Activated CD4-positive, CD25-positive, alpha-beta regulatory T cell treated with anti-CD3 and anti-CD28 coated beads, Interleukin-2, amount 50 U/mL, for 24 hours (primary cell): ENCODE data around the gene ZNF264.
"Not testable (repeated sequence)": the region's sequence is repeated elsewhere in the genome, so short reads cannot be mapped to it uniquely, and the experiment has no call there.

Source experiments
- ATAC-seq, 2 donors: fragments of 150-1000 bp; cut with Tn5 transposase; one replicate each; pipeline ENCODE4 v1.10.0; 2021; ENCODE audit warnings: mild to moderate bottlenecking in 1 of 2, moderate library complexity in 1 of 2

ZNF264 gene

DNA sequence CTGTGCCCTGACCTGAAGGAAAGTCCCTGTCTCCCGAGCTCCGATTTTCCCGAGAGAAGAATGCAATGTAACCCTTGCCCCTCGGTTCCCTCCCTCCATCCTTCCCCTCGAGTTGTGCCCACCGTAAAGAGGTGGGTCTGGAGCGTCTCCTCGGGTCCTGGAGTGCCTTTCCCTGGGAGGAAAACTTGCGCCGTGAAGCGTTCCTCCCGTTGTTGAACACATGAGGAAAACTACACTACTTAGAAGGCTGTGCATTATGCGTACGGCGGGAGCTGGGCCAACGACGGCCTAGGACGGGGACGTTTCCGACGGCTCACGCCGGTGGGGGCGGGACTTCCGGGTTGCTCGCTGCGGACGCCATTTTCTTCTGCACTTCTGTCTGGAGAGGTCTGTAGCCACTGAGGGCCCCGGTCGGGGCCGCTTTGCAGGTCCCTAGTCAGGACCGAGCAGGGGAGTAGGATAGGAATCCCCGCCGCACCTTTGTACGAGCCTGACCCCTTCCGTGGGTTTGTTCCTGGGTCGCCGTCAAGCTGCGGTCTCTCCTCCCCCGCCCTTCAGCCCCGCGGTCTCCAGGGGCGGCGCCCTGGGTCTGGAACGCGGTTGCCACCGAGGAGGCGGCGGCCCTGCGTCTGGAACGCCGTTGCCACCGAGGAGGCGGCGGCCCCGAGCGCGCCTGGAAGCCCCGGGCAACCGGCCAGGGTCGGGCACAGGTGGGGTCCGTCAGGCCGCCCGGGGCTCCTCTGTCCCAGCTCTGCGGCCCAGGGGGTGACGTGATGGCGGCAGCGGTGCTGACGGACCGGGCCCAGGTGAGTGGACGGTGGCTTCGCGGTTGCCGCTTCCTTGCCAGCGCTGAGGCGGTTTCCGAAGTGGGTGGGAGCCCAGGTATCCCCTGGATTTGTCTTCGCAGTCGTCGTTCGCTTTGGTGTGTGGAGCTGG, at the start of gene ZNF264:
ZNF264 (plus strand) TSS at position 360 of the 936 bp plus-strand sequence; CDS start at position 774, 414 bp downstream.
- ATAC-seq = peak; percentile 98

DNA sequence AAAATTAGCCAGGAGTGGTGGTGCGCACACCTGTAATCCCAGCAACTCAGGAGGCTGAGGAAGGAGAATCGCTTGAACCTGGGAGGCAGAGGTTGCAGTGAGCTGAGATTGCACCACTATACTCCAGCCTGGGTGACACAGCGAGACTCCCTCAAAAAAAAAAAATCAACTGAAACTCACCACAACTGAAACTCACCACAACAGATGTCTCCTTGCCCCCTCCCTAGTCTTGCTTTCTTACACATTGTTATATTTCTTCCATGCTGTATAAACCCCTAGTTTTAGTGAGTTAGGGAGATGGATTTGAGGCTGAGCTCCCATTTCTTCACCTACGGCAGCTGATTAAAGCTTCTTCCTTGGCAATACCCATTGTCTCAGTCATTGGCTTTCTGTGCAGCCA, 49.6 kb upstream of the ZNF264 start:
- no peak for ATAC-seq

DNA sequence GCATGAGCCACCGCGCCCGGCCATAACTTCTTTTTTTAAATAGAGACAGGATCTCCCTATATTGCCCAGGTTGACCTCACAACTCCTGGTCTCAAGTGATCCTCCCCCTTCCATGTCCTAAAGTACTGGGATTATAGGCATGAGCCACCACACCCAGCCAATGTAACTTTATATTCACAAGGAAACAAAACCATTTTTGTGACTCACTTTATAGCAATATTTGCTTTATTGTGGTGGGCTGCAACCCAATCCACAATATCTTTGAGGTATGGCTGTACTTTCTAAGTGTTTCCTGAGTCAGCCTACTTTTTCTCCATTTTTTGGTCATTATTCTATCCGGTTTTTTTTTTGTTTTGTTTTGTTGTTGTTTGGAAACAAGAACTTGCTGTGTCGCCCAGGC, 38.4 kb upstream of the ZNF264 start:
- ATAC-seq = no peak

DNA sequence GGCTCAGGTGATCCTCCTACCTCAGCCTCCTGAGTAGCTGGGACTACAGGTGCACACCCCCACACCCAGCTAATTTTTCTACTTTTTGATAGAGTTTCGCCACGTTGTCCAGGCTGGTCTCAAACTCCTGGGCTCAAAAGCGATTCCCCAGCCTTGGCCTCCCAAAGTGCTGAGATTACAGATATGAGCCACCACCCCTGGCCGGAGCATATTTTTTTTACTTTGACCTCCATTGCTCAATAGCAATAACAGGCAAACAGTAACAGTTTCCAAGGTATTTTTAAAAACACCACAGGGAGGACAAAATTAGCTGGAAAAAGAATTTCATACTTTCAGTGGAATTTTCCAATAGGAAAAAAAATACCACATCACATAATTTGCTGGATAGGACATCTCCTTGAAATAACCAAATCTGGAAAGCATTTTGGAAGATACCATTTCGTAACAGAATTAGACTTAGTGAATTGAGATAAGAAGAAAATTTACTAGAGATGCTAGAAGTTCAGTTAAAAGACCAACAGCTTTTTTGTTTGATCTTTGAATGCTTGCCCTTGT, 29.2 kb upstream of the ZNF264 start:
- no peak for ATAC-seq

DNA sequence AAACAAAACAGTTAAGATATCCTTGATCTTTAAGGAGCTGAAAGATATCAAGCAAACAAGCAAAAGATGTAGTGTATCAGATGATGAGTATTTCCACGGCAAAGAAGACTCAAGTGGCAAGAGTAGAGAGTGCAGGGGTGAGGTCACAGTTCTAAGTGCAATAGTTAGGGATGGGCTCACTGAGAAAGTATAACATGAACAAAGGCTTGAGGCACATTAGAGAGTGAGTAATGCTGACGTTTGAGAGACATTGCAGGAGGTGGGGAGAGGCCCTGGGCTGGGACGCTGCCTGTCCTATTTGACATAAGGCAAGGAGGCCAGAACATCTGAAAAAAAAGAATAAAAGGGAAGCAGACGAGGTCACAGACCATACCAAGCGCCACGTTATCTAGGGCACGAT, 25.5 kb upstream of the ZNF264 start:
- ATAC-seq = no peak

DNA sequence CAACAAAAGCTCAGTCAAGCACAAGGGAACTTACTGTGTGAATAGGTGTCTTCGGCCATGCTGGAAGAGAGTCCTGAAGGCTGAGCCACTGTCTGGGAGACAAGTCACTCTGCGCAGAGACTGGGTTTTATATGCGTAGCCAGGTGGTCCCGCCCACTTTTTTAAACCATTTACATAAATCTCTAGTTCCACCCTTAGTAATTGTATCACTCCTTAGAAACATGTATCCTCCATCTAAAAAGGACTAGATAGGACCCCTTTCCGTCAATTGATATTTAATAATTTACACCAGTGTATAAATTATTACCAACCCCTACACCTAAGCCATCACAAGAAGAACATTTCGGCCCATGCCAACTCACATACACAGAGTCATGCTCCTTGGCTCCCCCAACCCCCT, 23.9 kb upstream of the ZNF264 start, which contains the start of gene DUXA:
DUXA (minus strand) TSS at position 101 of the 400 bp plus-strand sequence; CDS start at position 59, 42 bp downstream.
- ATAC-seq = no peak

DNA sequence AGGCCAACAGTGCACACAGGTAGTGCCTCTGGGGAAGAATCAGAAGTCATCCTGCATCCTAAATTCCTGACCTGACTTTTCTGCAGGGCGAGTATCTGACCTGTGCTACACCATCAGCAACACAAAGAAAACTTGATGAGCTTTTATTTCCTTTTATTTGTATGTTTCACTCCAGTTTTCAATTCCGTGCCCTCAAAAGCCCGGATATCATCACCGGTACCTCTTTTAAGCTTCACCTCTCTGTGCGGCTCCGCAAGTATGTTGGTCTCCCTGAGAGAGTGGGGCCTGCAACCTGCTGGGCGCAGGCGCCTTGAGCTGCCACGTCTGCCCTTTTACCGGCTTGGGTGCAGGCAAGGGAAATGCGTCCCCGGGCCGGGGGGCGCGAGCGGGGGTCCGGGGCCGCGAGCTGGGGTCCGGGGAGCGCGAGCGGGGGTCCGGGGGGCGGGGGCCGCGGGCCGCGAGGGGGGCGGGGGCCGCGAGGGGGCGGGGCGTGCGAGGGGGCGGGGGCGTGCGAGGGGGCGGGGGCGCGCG, 19.7 kb upstream of the ZNF264 start:
- ATAC-seq = peak; percentile 56 to 67

DNA sequence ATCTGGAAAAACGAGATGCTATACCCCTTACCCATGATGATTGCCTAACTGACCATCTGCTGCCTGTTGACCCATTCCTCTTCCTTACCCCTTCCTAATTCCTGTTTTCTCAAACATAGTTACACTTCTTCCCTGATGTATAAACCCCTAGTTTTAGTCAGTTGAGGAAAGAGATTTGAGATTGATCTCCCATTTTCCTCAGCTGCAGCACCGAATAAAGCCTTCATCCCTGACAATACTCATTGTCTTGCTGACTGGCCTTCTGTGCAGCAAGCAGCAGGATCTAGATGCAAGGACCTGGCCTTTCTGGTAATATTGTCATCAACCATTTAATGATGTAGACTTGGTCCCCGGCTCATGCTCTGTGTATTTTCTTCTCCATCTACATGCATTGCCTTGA, 999 bp upstream of the ZNF264 start:
- ATAC-seq = no peak

DNA sequence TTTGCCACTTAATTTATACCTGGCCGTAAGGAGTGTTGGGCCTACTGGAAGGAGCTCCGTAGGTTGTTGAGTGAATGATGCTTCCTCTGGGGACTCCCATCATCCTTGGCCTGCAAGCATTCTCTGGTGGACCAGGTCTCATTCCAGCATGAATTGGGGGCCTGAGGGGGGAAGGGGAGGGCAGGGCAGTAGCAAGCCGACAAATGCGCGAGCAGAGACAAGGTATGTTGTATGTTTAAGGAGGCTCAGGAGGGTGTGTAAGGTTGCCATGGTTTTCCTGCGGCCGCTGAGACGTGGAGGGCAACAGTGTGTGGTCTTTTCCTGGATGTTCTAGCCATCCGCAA, 749 bp downstream of the ZNF264 start:
- no peak for ATAC-seq

DNA sequence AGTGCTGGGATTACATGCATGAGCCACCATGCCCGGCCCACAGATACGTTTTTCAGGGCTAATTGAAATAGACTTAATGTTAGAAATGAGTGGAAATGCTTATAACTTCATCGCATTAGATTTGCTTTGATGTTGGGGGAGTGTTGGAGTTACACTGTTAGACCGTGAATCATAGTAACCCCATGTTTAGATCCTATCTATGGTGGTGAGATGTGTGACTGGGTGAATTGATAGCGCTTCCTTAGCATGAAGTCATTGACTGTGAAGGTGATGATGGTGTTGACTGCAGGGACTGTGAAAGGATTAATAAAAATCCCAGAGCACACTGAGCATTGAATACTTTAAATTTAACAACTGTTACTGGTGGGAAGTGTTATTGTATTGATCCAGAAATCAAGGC, 1.7 kb downstream of the ZNF264 start:
- peak; percentile 44 to 63 for ATAC-seq

DNA sequence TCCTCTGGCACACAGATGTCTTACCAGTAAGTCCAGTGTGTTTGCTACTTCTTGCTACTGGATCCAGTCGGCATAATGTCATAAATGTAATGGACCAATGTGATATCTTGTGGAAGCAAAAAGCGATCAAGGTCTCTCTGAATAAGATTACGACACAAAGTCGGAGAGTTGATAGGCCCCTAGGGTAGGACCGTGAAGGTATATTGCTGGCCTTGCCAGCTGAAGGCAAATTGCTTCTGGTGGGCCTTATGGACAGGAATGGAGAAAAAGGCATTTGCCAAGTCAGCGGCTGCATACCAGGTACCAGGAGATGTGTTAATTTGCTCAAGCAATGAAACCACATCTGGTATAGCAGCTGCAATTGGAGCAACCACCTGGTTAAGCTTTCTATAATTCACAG, 6.6 kb downstream of the ZNF264 start:
- not testable (repeated sequence) for ATAC-seq

DNA sequence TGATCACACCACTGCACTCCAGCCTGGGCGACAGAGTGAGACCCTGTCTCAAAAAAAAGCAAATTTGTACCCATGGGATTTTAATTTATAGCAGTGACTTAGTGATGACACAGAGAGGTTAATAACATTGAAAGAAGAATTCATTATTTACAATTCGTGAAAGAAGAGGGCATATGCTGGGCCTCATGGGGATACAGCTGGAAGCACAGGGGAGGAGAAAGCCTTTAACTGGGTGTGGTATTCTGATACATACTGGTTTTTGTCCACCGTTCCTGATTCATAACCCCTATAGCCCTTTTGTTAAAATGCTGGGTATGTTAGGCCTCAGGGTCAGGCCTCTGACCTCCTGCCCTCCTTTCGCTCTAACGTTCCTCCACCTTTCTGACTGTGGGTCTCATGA, 10.9 kb downstream of the ZNF264 start:
- ATAC-seq = no peak

DNA sequence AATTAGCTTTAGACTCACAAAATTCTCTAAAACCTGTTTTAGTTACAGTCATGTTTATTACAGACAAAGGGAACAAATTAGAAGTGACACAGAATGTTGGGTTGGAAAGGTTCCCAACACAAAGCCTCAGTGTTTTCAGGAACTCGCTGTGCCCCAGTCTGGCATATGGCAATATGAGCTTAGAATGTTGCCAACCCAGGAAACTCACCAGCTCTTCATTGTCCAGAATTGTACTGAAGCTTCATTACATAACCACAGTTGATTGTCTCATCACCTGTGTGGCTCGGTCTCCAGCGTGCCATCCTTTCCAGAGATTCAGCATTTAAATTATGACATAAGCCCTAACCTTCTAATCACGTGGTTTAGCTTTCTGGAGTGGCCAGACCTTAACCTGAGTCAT, 19.1 kb downstream of the ZNF264 start:
- no peak for ATAC-seq

DNA sequence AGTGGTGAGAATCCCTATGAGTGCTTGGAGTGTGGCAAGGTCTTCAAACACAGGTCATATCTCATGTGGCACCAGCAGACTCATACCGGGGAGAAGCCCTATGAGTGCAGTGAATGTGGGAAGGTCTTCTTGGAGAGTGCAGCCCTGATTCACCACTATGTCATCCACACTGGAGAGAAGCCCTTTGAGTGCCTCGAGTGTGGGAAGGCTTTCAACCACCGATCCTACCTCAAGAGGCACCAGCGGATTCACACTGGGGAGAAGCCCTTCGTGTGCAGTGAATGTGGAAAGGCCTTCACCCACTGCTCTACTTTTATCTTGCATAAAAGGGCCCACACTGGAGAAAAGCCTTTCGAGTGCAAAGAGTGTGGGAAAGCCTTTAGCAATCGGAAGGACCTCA, 20.8 kb downstream of the ZNF264 start:
- no peak for ATAC-seq

DNA sequence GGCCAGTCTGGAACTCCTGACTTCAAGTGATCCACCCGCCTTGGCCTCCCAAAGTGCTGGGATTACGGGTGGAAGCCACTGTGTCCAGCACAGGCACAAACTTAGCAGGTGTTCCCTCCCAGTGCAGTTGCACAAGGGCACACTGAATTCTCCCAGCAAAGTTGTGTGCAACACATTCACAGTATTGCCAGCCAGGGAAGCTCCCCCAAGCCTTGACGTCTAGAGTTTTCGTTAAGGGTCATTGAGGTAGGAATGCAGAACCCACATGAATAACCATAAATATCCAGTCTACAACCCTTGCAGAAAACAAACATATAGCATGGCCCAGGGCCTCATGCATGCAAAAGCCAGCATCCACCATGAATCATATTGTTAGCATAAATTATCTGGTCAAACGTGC, 36.2 kb downstream of the ZNF264 start:
- no peak for ATAC-seq

DNA sequence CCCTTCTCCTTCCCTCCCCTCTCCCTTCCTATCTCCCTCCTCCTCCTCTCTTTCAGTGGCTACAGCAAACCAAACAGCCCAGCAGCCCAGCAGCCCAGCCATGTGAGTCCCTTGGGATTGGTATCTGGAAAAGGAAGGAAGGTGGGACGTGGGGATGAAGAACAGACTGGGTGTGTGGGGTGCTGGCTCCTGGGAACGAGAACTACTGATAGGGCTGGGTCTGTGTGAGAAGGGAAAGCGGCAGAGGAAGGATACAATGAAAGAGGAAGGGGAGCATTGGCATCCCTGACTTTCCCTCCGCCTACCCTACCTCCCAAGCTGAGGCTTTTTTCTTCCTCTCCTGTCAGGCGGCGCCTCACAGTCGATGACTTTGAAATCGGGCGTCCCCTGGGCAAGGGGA, 40.4 kb downstream of the ZNF264 start:
- no peak for ATAC-seq

DNA sequence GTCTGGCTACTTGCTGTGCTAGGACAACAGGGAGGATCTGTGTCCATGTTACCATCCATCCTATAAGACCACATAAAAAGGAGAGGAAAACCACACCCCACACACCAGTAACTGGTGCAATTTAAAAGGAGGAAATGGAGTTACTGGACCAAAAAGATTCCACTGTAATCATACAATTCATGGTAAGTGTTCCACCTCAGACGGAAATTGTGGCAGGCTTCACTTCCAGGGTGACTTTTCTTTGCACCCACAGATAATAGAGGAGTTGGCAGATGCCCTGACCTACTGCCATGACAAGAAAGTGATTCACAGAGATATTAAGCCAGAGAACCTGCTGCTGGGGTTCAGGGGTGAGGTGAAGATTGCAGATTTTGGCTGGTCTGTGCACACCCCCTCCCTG, 41.9 kb downstream of the ZNF264 start:
- no peak for ATAC-seq

DNA sequence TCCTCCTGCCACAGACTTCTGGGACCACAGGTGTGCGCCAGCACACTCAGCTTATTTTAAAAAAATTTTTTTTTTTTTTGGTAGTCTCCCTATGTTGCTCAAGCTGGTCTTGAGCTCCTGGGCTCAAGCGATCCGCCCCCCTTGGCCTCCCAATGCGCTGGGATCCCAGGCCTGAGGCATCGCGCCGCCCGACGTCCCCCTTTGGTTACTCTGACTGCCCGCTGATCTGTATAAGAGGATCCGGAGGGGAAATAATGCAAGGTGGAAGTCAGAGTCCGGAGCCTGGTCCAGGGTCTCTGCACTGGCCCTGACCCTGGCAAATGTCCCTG, 48.6 kb downstream of the ZNF264 start:
- ATAC-seq = no peak

DNA sequence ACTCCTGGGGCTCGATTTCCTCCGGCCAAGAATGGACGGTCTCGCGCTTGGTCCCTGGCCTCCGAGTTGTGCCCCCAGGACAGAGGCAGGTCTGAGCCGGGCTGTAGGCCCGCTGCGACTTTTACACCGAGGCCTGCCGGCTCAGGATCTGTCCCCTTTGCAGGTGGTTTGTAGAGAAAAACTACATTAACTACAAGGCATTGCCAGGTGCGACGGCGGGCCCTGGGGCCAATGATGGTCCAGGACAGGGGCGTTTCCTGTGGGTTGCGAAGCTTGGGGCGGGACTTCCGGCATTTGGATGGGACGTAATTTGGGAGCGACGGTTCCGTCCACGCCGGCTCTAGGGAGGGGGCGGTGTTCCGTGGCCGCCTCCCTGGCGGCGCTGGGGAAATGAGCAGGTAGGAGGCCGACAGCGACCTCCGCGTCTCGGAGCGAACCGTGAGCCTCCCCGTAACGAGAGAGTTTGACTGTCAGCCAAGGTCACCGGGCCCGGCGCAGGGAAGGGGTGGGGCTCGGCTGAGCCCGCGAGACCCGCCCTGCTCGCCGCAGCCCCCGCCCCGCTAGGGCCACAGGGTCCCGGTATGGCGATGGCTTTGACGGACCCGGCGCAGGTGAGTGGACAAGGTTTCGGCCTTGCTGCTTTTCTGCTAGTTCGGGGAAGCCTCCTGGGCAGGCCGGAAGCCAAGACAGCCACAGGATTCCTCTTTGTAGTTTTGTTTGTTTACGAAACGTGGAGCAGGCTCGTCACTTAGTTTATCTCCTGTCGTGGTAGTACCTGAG, 49.2 kb downstream of the ZNF264 start, which contains the start of gene ZNF805:
ZNF805 (plus strand) TSS at position 322 of the 780 bp plus-strand sequence; CDS start at position 582, 260 bp downstream.
- peak; percentile 96 to 97 for ATAC-seq

DNA sequence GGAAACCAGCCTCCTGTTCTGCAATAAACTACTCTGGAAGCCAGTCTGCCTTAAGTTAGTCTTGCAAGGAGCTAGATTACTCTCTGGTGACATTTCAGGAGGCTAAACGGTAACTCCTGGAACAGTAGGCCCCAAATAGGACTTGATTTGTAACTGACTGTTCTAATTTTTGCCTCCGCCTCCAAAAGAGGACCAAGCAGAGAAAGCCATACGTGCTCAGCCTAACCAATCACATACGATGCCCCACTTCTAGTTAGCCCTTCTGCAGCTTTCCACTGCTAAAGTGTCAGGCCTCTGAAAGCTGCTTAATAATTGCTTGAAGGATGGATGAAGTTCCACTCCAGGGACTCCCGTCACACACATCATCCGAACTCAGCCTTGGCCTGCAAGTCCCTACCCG, 49.9 kb downstream of the ZNF264 start:
- no peak for ATAC-seq

DNA sequence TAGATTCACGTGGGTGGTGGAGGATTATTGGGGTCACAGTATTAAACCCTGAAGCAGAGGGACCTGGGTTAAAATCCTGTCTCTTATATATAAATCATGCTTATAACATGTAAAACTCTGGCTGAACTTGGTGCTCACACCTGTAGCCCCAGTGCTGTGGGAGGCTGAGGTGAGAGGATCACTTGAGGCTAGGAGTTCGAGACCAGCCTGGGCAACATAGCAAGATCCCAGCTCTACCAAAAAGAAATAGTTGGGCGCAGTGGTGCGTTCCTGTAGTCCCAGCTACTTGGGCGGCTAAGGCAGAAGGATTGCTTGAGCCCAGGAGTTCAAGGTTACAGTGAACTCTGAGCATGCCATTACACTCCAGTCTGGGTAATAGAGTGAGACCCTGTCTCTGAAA, 51.5 kb downstream of the ZNF264 start:
- no peak for ATAC-seq

DNA sequence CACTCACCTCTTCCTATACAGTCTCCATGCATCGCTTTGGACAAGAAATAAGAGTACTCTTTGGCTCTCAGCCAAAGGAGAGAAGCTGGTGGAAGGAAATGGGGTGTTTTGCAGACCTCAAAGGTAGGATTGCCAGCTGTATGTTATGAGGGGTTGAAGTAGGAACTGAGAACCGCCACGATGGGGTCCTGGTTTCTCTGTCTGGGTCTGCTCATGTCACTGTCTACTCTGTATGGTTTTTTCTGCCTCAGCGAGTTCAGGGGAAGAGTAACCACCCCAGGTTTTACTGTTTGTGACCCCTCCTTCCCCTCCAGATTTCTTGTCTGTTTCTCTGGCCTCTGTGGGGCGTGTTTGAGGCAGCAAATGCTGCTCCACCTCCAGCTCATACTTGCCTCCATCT, 53.2 kb downstream of the ZNF264 start:
- ATAC-seq = no peak

DNA sequence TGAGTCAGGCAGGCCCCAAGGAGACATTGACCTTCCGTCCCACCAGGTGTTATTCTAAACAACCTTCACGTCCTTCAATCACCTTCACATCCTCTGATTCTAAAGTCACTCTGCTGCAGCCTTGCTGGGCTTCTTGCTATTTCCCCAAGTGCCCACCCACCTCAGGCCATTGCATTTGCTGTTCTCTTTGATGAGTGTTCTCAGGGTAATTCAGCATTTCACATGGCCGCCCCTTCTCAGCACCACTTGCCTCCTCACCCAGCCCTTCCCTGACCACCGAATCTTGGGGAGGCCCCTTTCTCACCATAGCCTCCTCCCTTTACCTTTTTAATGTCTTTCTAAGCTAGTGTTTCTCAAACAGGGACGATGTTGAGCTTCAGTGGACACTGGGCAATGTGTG, 53.8 kb downstream of the ZNF264 start:
- ATAC-seq = no peak
